Retinal pigment epithelial cell (primary cell): Measurements from ENCODE around the gene PIM2.

Experiments used
- DNase-seq: peaks from one replicate; pipeline ENCODE4 v3.0.0-alpha.2; 2010; ENCODE audit warnings: low read depth
- H3K4me3 ChIP-seq: 2 replicates; pipeline ENCODE4 v1.5.1; 2011; ENCODE audit warnings: mild to moderate bottlenecking, low read length, control low read depth, moderate library complexity
- TF ChIP-seq, protein P1 (sequence below): conservative IDR thresholded peaks from 2 replicates; pipeline ENCODE4 v1.5.1; 2011; ENCODE audit warnings: low read depth, low read length, control low read depth, inconsistent platforms

The PIM2 gene

DNA sequence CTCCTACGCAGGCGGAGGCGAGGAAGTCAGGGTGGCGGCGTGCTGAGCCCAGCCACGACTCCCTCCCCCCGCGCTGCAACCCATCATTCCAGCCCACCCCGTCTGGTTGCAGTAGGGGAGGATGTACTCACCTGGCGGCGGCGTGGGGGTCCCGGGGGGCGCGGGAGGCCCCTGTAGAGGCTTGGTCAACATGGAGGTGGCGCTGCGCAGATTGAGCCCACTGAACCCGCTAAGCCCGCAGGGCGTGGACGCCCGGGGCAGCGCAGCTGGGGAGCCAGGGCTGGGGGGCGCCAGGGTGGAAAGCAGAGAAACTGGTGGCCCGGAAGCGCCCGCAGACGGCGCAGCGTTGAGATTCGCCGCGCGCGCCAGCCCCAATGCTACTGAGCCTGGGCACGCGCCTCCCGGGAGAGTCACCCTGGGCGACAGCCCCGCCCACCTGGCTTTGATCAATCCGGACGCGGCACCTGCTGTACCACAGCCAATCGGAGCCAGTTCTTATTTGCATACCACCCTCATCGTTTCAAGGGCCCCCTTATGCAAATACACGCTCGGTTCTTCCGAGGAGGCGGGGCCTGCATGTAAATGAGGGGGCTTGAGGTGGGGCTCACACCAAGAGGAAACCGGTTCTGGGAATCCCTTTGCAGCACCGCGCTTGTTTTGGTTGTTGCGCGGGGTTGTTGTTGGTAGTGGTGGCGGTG, at the start of gene PIM2:
Gene PIM2 (minus strand): TSS at position 382 of the 698 bp plus-strand sequence. CDS start 190 bp downstream, at position 192.
- peak within 1 kb of the TSS; percentile 61 for H3K4me3 ChIP-seq
- TF ChIP-seq, protein P1, sequence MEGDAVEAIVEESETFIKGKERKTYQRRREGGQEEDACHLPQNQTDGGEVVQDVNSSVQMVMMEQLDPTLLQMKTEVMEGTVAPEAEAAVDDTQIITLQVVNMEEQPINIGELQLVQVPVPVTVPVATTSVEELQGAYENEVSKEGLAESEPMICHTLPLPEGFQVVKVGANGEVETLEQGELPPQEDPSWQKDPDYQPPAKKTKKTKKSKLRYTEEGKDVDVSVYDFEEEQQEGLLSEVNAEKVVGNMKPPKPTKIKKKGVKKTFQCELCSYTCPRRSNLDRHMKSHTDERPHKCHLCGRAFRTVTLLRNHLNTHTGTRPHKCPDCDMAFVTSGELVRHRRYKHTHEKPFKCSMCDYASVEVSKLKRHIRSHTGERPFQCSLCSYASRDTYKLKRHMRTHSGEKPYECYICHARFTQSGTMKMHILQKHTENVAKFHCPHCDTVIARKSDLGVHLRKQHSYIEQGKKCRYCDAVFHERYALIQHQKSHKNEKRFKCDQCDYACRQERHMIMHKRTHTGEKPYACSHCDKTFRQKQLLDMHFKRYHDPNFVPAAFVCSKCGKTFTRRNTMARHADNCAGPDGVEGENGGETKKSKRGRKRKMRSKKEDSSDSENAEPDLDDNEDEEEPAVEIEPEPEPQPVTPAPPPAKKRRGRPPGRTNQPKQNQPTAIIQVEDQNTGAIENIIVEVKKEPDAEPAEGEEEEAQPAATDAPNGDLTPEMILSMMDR, result no peak
- DNase-seq, result peak; percentile 81

- no peak overlapping the region for H3K4me3 ChIP-seq
- DNase-seq, result no peak
- TF ChIP-seq, protein P1, result no peak
These were observed 49.6 kb upstream of the PIM2 start for GRCh38 chrX:48968377-48968776.

DNA sequence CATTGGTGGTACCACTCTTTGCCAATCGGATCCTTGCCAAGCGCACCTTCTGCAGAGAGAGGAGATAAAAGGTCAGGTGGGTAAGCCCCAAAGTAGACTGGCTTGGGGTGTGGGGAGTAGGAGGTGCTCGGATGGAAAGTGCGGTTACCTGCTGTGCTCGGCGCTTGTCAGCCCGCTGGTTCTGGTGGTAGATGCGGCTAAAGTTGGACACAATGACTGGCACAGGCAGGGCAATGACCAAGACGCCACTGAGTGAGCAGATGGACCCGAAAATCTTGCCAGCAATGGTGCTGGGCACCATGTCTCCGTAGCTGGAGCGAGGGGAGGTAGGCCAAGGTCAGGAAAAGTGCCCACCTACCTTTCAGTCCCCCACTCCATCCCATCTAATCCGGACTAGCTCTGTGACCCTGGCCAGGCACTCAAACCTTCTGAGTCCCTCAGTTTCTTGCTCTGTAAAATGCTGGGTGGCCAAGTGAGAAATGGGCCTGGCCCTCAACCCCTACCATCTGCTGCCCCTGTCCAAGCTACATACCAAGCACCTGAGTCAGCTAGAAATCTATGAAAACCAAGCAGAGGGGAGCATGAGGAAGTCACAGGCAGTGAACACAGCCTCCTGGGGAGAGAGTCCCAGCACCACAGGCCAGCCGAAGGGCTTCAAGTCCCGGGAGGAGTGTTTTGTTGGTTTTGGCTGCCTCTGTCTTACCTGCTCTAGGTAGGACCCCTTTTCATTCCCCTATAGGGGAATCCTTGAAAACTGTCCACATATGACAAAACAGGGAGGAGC, 48.2 kb upstream of the PIM2 start:
- no peak for DNase-seq
- no peak overlapping the region for H3K4me3 ChIP-seq
- TF ChIP-seq, protein P1, result no peak

DNA sequence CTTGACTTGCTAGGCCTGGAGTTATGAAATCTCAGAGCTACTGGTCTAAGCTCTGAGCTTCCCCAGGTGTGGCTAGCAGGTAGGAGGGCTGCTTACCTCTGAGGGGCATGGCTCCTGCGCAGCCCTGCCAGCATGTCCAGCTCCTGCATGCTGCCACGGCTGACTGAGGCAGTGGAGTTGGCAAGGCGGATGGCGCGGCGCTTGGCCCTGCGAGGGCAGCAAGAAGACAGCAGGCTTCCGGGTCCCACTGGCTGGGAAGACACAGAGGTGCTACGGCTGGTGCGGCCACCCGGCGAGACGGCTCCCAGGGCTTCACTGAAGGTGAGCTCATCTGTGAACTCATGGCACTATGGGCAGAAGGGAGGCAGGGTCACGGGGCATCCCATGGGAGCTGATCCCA, 47.1 kb upstream of the PIM2 start:
- TF ChIP-seq, protein P1, result no peak
- no peak for DNase-seq
- H3K4me3 ChIP-seq, result no peak overlapping the region

- no peak for DNase-seq
- no peak overlapping the region for H3K4me3 ChIP-seq
- TF ChIP-seq, protein P1, result no peak
These were observed 42.8 kb upstream of the PIM2 start for GRCh38 chrX:48961585-48962091.

GRCh38 chrX:48960291-48960690, 41.5 kb upstream of the PIM2 start:
- TF ChIP-seq, protein P1, result no peak
- H3K4me3 ChIP-seq, result no peak overlapping the region
- no peak for DNase-seq
